OCI-LY1 (cell line): Measurements from ENCODE around the gene RAX.

Experiments
- H2AFZ ChIP-seq: fragments of 200-600 bp; sonication (generic), shearing (Covaris generic); 2 replicates; pipeline ENCODE4 v1.6.0; 2014; ENCODE audit warnings: antibody characterized with exemption, mild to moderate bottlenecking, low read length
- H3F3A ChIP-seq: fragments of 200-600 bp; sonication (generic), shearing (Covaris generic); 2 replicates; pipeline ENCODE4 v1.6.0; 2014; ENCODE audit warnings: mild to moderate bottlenecking, antibody characterized with exemption, low read length, moderate library complexity; ENCODE audit not compliant: insufficient read depth
- H3K27ac ChIP-seq: fragments of 200-600 bp; sonication (generic); 2 replicates; pipeline ENCODE4 v1.5.1; 2014; ENCODE audit warnings: low read length, mixed run types, mild to moderate bottlenecking, low read depth; ENCODE audit not compliant: poor library complexity, severe bottlenecking
- H3K27me3 ChIP-seq: fragments of 200-600 bp; sonication (generic); 2 replicates; pipeline ENCODE4 v1.6.0; 2014; ENCODE audit warnings: antibody characterized with exemption, mild to moderate bottlenecking, low read length, moderate library complexity; ENCODE audit not compliant: insufficient read depth
- H3K36me3 ChIP-seq: fragments of 200-600 bp; sonication (generic); 2 replicates; pipeline ENCODE4 v1.6.1; 2014; ENCODE audit warnings: mild to moderate bottlenecking, antibody characterized with exemption, low read length, moderate library complexity, mixed read lengths; ENCODE audit not compliant: insufficient read depth
- H3K4me1 ChIP-seq: fragments of 200-600 bp; sonication (generic); 2 replicates; pipeline ENCODE4 v1.5.1; 2014; ENCODE audit warnings: mild to moderate bottlenecking, low read length, moderate library complexity; ENCODE audit not compliant: insufficient read depth, severe bottlenecking
- H3K4me2 ChIP-seq: fragments of 200-600 bp; sonication (generic), shearing (Covaris generic); 2 replicates; pipeline ENCODE4 v1.6.1; 2014; ENCODE audit warnings: low read length
- H3K4me3 ChIP-seq: fragments of 200-600 bp; sonication (generic); 2 replicates; pipeline ENCODE4 v1.5.1; 2014; ENCODE audit warnings: low read length, low read depth, mild to moderate bottlenecking, mixed read lengths; ENCODE audit not compliant: poor library complexity, severe bottlenecking
- H3K79me2 ChIP-seq: fragments of 200-600 bp; shearing (Covaris generic); 2 replicates; pipeline ENCODE4 v1.6.1; 2016; ENCODE audit warnings: mixed run types, low read length, mixed read lengths; ENCODE audit not compliant: insufficient read depth
- H3K9ac ChIP-seq: fragments of 200-600 bp; sonication (generic), shearing (Covaris generic); 2 replicates; pipeline ENCODE4 v1.6.1; 2014; ENCODE audit warnings: mild to moderate bottlenecking, low read length, mixed read lengths
- H3K9me2 ChIP-seq: fragments of 200-600 bp; sonication (generic), shearing (Covaris generic); 2 replicates; pipeline ENCODE4 v1.6.1; 2014; ENCODE audit warnings: low read depth, mild to moderate bottlenecking, low read length, mixed read lengths
- H3K9me3 ChIP-seq: fragments of 200-600 bp; shearing (Covaris generic); 2 replicates; pipeline ENCODE4 v1.6.1; 2014; ENCODE audit warnings: low read length, mixed read lengths
- H4K20me1 ChIP-seq: fragments of 200-600 bp; sonication (generic), shearing (Covaris generic); 2 replicates; pipeline ENCODE4 v1.6.0; 2016; ENCODE audit warnings: mild to moderate bottlenecking, low read length; ENCODE audit not compliant: insufficient read depth
- EZH2 ChIP-seq: fragments of 200-600 bp; sonication (generic), shearing (Covaris generic); IDR thresholded peaks from 2 replicates; pipeline ENCODE4 v1.8.0; 2017; ENCODE audit warnings: borderline replicate concordance, mixed run types, mild to moderate bottlenecking, antibody characterized with exemption, low read length, moderate library complexity, mixed read lengths
- TF ChIP-seq, protein P1 (sequence below): fragments of 200-600 bp; sonication (generic), shearing (Covaris generic); IDR thresholded peaks from 2 replicates; pipeline ENCODE4 v1.5.1; 2017; ENCODE audit warnings: mild to moderate bottlenecking, antibody characterized with exemption, low read length, moderate library complexity, mixed read lengths

Gene RAX

DNA sequence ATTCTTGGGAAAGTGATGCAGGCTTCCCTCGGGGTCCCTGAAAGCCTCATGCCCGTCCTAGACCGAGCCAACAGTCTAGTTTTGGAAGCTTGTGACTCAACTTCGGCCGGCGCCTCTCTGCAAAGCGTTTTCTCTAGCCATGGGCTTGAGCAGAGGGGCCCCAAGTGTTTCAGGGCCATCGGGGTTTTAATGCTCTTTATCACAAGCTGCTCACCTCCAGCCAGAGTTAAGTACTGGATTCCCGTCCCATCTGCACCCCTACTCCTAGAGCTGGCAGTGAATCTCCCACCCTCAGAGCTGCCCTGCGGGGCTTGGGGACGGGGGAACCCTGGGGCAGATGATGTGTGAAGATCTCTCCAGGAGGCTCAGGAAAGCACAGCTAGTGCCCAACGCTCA lies 7.3 kb downstream of the RAX start:
- peaks cover 6% of the 10 kb centered on the region for H3K4me1 ChIP-seq
- no peaks in the 10 kb centered on the region for H3F3A ChIP-seq
- H3K36me3 ChIP-seq = no peaks in the 10 kb centered on the region
- H3K4me3 ChIP-seq = no peak overlapping the region
- H2AFZ ChIP-seq = no peak overlapping the region
- H3K27ac ChIP-seq = no peak overlapping the region
- H3K79me2 ChIP-seq = no peaks in the 10 kb centered on the region
- H3K4me2 ChIP-seq = peak overlapping the region; percentile 30
- H3K9ac ChIP-seq = no peak overlapping the region
- H3K27me3 ChIP-seq = 0 out of 2 replicates have a peak, but pooled peaks cover 3% of the 10 kb centered on the region
- H3K9me3 ChIP-seq = no peaks in the 10 kb centered on the region
- H4K20me1 ChIP-seq = no peaks in the 10 kb centered on the region
- TF ChIP-seq EZH2 = no peak
- no peaks in the 10 kb centered on the region for H3K9me2 ChIP-seq

DNA sequence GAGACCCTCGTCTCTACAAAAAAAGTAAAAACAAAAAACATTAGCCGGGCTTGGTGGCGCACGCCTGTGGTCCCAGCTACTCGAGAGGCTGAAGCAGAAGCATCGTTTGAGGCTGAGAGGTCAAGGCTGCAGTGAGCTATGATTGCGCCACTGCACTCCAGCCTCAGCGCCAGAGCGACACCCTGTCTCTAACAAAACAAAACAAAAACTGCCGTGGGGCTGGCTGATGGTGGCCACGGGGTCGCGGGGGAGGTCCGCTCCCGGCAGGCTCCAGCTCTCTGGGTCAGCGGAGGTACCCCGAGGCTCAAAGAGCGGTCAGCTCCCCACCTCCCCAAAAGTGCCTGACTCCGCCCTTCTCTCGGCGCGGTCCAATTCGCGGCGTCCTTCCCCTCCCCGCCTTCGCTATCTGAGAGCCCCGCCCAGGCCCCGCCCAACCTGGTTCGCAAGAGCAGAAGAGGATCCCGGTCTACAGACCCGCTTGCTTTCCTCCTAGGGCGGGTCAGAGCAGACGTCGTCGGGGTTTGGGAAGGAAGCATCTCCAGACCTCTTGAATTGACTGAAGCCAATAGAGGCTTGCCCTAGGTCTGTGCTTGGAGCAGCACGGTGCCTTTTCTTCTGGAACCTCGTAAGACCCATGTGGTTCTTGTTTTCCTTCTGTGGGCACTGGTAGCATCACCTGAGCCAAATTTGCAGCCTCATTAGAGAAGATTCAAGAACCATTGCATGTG lies 7.8 kb downstream of the RAX start:
- Histone ChIP-seq H3K4me2 (peak overlapping the region; percentile 30), H2AFZ (no peak overlapping the region), H3K27me3 (0 out of 2 replicates have a peak, but pooled peaks cover 3% of the 10 kb centered on the region), H3K79me2 (no peaks in the 10 kb centered on the region), H3K27ac (no peak overlapping the region), H4K20me1 (no peaks in the 10 kb centered on the region), H3K4me1 (peaks cover 6% of the 10 kb centered on the region), H3K4me3 (peak overlapping the region; percentile 49), H3K36me3 (no peaks in the 10 kb centered on the region), H3K9ac (no peak overlapping the region), H3F3A (no peaks in the 10 kb centered on the region), H3K9me3 (no peaks in the 10 kb centered on the region), H3K9me2 (no peaks in the 10 kb centered on the region)
- TF ChIP-seq, protein P1, sequence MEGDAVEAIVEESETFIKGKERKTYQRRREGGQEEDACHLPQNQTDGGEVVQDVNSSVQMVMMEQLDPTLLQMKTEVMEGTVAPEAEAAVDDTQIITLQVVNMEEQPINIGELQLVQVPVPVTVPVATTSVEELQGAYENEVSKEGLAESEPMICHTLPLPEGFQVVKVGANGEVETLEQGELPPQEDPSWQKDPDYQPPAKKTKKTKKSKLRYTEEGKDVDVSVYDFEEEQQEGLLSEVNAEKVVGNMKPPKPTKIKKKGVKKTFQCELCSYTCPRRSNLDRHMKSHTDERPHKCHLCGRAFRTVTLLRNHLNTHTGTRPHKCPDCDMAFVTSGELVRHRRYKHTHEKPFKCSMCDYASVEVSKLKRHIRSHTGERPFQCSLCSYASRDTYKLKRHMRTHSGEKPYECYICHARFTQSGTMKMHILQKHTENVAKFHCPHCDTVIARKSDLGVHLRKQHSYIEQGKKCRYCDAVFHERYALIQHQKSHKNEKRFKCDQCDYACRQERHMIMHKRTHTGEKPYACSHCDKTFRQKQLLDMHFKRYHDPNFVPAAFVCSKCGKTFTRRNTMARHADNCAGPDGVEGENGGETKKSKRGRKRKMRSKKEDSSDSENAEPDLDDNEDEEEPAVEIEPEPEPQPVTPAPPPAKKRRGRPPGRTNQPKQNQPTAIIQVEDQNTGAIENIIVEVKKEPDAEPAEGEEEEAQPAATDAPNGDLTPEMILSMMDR = no peak
- TF ChIP-seq EZH2 = no peak

DNA sequence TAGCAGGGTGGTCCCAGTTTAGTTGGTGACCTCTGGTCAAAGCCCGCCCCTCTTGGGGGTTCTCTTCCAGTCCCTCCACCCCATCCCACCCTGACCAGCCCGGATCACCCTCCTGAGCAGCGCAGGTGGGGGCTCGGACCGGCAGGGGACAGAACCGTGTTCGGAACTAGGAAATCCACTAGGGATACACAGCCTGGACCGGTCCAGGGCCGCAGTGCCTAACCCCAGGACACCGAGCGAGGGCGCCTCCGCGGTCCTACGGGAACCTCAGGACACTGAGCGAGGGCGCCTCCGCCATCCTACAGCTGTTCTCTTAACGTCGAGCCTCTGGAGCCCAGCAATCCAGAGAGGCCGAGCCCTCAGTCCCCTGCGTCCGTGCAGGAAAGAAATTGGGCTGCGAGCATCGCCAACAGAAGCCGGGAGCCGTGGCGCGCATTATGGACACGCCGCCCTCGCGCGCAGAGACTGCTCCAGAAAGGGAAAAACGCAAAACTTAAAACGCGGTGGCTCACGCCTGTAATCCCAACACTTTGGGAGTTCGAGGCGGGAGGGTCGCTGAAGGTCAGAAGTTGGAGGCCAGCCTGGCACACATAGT lies 8.5 kb downstream of the RAX start:
- no peak overlapping the region for H2AFZ ChIP-seq
- no peaks in the 10 kb centered on the region for H3K9me3 ChIP-seq
- H4K20me1 ChIP-seq = no peaks in the 10 kb centered on the region
- H3K9me2 ChIP-seq = no peaks in the 10 kb centered on the region
- H3K4me2 ChIP-seq = peak overlapping the region; percentile 30; the same call in 1 of the 2 replicates
- peak overlapping the region; percentile 49 for H3K4me3 ChIP-seq
- no peaks in the 10 kb centered on the region for H3F3A ChIP-seq
- peaks cover 5% of the 10 kb centered on the region for H3K4me1 ChIP-seq
- H3K27me3 ChIP-seq = 0 out of 2 replicates have a peak, but pooled peaks cover 3% of the 10 kb centered on the region
- no peak overlapping the region for H3K9ac ChIP-seq
- H3K36me3 ChIP-seq = no peaks in the 10 kb centered on the region
- no peak for TF ChIP-seq EZH2
- TF ChIP-seq, protein P1 = no peak
- no peak overlapping the region for H3K27ac ChIP-seq
- H3K79me2 ChIP-seq = no peaks in the 10 kb centered on the region
